ENCODE measurements around the gene LRIT2.

Gene LRIT2

DNA sequence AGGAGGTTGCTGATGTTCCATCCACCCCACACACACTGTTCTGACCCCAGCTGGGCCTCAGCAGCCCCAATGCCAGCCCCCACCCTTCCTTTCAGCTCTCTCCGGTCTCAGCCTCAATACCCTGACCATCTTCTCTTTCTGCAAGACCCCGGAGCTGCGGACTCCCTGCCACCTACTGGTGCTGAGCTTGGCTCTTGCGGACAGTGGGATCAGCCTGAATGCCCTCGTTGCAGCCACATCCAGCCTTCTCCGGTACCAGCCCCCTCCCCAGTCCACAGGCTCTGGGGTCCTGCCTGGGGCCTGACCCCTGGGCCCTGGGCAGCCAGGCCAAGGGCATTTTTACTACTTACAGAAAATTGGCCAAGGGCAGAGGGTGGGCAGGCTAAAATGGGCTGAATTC lies 22.2 kb upstream of the LRIT2 start:
- no peak overlapping the region for H3K27ac ChIP-seq
- H3K4me3 ChIP-seq, result no peak overlapping the region
- peaks cover 0 to 4% (median 0%) of the 10 kb centered on the region in 3 donors for H3K9me3 ChIP-seq
- peaks cover 0 to 9% of the 10 kb centered on the region in 2 donors for H3K27me3 ChIP-seq
- intact Hi-C loops (cut with DNase I; ENCODE audit: low total_unique reads), result no loop called here
- H3K36me3 ChIP-seq, result no peaks in the 10 kb centered on the region
- no peak for DNase-seq
- no peaks in the 10 kb centered on the region for H3K4me1 ChIP-seq
- TF ChIP-seq, protein P1, sequence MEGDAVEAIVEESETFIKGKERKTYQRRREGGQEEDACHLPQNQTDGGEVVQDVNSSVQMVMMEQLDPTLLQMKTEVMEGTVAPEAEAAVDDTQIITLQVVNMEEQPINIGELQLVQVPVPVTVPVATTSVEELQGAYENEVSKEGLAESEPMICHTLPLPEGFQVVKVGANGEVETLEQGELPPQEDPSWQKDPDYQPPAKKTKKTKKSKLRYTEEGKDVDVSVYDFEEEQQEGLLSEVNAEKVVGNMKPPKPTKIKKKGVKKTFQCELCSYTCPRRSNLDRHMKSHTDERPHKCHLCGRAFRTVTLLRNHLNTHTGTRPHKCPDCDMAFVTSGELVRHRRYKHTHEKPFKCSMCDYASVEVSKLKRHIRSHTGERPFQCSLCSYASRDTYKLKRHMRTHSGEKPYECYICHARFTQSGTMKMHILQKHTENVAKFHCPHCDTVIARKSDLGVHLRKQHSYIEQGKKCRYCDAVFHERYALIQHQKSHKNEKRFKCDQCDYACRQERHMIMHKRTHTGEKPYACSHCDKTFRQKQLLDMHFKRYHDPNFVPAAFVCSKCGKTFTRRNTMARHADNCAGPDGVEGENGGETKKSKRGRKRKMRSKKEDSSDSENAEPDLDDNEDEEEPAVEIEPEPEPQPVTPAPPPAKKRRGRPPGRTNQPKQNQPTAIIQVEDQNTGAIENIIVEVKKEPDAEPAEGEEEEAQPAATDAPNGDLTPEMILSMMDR (IDR thresholded peaks at IDR 0.05), result no peak

DNA sequence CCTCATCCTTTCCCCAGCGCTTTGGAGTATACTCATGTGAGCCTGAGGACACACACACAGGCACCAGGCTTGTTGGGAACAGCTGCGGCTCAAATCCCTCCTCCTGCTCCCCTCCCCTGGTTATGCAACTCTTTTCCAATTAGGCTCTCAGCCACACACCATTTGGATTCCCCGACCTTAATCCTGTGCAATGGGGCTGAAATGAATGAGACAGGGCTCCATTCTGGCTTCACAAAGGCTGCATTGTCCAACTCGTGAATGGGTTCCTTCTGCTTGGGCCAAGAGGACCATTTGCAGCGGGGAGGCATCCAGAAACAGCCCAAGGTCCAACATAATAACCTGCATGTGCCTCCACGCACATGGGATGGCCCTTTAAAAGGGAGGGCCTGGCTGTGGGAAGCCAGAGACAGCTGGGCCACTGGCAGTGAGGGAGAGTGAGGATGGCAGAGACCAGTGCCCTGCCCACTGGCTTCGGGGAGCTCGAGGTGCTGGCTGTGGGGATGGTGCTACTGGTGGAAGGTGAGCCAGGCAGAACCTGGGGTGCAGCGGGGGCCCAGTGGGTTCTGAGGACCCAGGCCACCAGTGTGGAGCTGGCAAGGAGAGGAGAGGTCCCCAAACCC lies 19.4 kb upstream of the LRIT2 start, which contains the start of gene RGR:
Gene RGR, plus strand, starts transcription at position 403 of the 620 bp plus-strand sequence. Its CDS starts 38 bp downstream, at position 441.
- Histone ChIP-seq H3K27me3 (peaks cover 0 to 6% of the 10 kb centered on the region in 2 donors), H3K4me3 (no peak within 1 kb of the TSS), H3K27ac (no peak within 1 kb of the TSS), H3K4me1 (no peaks in the 10 kb centered on the region), H3K36me3 (no peaks in the 10 kb centered on the region), H3K9me3 (no peaks in the 10 kb centered on the region)
- DNase-seq, result peak in 1 of 2 donors; percentile 34
- intact Hi-C loops (cut with DNase I; ENCODE audit: low total_unique reads), result no loop called here
- TF ChIP-seq, protein P1 (IDR thresholded peaks at IDR 0.05), result no peak

DNA sequence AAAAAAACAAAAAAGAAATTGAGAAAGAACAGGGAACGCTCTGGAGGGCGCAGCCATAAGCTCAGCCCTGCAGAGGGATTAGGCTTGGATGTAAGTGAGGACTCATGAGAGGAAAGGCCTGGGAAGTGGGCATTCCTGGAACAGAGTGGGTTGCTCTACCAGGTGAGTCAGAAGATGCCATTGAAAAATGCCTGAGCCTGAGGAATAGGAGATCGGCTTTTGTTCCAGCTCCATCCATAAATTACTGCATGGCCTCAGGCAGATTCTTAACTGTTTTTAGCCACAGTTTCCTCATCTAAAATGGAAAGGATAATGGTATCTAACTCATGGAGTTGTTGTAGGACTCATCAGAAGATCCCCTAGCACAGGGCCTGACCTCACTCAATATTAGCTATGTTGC lies 18.4 kb upstream of the LRIT2 start:
- TF ChIP-seq, protein P1 (IDR thresholded peaks at IDR 0.05), result no peak
- H3K9me3 ChIP-seq, result no peaks in the 10 kb centered on the region
- DNase-seq, result no peak
- no peak overlapping the region for H3K27ac ChIP-seq
- H3K27me3 ChIP-seq, result peaks cover 0 to 6% of the 10 kb centered on the region in 2 donors
- H3K36me3 ChIP-seq, result no peaks in the 10 kb centered on the region
- intact Hi-C loops (cut with DNase I; ENCODE audit: low total_unique reads), result no loop called here
- H3K4me3 ChIP-seq, result no peak overlapping the region
- no peaks in the 10 kb centered on the region for H3K4me1 ChIP-seq

DNA sequence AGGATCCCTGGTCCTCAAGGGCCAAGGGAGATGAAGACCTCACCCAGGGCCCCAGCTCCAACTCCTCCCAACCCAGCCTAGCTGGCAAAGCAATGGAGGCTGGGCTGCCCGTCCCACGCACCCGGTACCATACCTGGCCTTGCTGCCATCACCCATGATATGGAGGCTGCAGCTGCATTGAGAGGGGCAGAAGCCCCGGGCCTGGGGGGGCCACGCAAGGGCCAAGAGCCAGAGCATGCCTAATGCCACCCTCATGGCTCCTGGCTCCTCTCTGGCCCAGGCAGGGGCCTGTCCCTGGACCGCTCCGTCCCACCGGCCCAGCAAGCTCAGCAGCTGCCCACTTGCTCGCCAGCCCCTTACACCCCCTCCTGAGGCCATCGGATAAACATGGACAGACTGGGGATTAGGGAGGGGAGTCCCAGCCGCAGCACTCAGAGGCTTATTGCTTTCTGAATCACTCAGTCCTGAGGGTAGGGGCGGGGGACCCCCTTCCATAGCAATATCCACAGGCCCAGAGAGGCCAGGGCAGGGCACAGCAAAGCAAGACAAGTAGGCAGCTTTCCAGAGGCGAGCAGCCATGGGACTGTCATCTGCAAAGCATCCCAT lies 15.9 kb upstream of the LRIT2 start, which contains the start of gene LRIT1:
Gene LRIT1, minus strand, starts transcription at position 362 of the 606 bp plus-strand sequence. Its CDS starts 107 bp downstream, at position 255.
- no peaks in the 10 kb centered on the region for H3K4me1 ChIP-seq
- TF ChIP-seq, protein P1 (IDR thresholded peaks at IDR 0.05), result no peak
- no peaks in the 10 kb centered on the region for H3K9me3 ChIP-seq
- H3K4me3 ChIP-seq, result no peak within 1 kb of the TSS
- intact Hi-C loops (cut with DNase I; ENCODE audit: low total_unique reads), result no loop called here
- H3K36me3 ChIP-seq, result no peaks in the 10 kb centered on the region
- no peak within 1 kb of the TSS for H3K27ac ChIP-seq
- no peak for DNase-seq
- peaks cover 0 to 17% of the 10 kb centered on the region in 2 donors for H3K27me3 ChIP-seq

DNA sequence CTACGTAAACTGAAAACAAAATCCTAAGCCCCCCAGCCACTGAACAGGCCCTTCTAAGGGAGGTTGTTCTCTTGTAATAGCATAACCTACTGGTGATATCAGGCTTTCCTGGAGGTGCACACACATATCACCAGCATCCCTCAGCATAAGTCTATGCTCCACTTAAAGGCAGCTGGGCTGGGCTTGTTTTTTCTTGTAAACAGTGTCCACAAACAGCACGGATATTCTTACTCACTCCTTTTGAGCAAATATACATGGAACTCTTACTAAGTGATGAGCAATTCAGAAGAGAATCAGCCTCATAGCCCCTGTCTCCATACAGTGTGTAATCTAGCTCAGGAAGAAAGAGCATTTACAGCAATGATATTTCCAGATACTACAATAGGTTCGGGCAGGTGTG lies 13.6 kb upstream of the LRIT2 start:
- DNase-seq, result no peak
- H3K36me3 ChIP-seq, result no peaks in the 10 kb centered on the region
- TF ChIP-seq, protein P1 (IDR thresholded peaks at IDR 0.05), result no peak
- H3K9me3 ChIP-seq, result no peaks in the 10 kb centered on the region
- H3K4me3 ChIP-seq, result no peak overlapping the region
- no peak overlapping the region for H3K27ac ChIP-seq
- no peaks in the 10 kb centered on the region for H3K4me1 ChIP-seq
- peaks cover 0 to 21% of the 10 kb centered on the region in 2 donors for H3K27me3 ChIP-seq
- intact Hi-C loops (cut with DNase I; ENCODE audit: low total_unique reads), result no loop called here

All from tibial artery (tissue), 4 donors.